ENCODE data around the gene TMEM184C.

DNA sequence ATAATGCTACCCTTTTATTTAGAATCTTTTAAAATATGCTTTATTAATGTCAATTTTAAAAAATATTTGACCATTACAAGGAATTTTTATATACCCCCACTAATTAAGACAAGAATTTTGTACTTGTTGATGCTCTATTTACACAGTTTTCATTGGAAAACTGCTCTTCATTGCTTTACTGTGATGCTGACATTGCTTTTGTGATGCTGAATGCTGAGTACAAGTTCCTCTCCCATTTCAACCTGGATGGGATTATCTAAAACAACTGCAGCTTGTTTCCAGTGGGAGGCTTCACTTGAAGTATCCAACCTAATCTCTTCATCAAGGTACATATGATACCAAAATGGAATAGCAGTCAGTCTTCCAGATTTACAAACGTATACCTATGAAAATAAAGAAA lies 21.2 kb downstream of the TMEM184C start:
- TF ChIP-seq, protein P1, sequence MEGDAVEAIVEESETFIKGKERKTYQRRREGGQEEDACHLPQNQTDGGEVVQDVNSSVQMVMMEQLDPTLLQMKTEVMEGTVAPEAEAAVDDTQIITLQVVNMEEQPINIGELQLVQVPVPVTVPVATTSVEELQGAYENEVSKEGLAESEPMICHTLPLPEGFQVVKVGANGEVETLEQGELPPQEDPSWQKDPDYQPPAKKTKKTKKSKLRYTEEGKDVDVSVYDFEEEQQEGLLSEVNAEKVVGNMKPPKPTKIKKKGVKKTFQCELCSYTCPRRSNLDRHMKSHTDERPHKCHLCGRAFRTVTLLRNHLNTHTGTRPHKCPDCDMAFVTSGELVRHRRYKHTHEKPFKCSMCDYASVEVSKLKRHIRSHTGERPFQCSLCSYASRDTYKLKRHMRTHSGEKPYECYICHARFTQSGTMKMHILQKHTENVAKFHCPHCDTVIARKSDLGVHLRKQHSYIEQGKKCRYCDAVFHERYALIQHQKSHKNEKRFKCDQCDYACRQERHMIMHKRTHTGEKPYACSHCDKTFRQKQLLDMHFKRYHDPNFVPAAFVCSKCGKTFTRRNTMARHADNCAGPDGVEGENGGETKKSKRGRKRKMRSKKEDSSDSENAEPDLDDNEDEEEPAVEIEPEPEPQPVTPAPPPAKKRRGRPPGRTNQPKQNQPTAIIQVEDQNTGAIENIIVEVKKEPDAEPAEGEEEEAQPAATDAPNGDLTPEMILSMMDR (IDR thresholded peaks at IDR 0.05): no peak
- TF ChIP-seq POLR2AphosphoS5 (IDR thresholded peaks at IDR 0.05) (no peak), EP300 (IDR thresholded peaks at IDR 0.05) (no peak)

All from esophagus muscularis mucosa (tissue), 4 donors.